Measurements from ENCODE around the gene MICU2. TPM values are rescaled to one million over a fixed set of nuclear protein-coding genes. Genes with fewer than 3 reads are reported as not detected.

MICU2 gene
- total RNA-seq, 1 experiment from 2014 or later, result 69.9 TPM

GRCh38 chr13:21573920-21574712, 29.9 kb downstream of the MICU2 start:
- H3K4me1 ChIP-seq (ENCODE audit: insufficient read depth, low read length), result peaks cover 3% of the 10 kb centered on the region; the same call in 1 of the 2 replicates
- H3K9ac ChIP-seq (ENCODE audit: low read length), result no peak overlapping the region
- H3K4me3 ChIP-seq (ENCODE audit: low read length), result no peak overlapping the region
- no TSS peak for BruUV-seq (replicated peaks)
- no peak overlapping the region for H3K4me2 ChIP-seq (ENCODE audit: low read length)
- intact Hi-C loops (cut with micrococcal nuclease), result no loop called here
- CTCF ChIA-PET, result no interaction called here
- H3K27me3 ChIP-seq (ENCODE audit: low read length), result no peaks in the 10 kb centered on the region
- no peaks in the 10 kb centered on the region for H3F3A ChIP-seq (ENCODE audit: low read length, unreplicated experiment)
- no peaks in the 10 kb centered on the region for H3K79me2 ChIP-seq (ENCODE audit: low read length)
- no peak for TF ChIP-seq EZH2phosphoT487 (IDR thresholded peaks at IDR 0.05; ENCODE audit: borderline replicate concordance, low read length)
- TF ChIP-seq EZH2 (IDR thresholded peaks at IDR 0.05; ENCODE audit: low read length, unreplicated experiment), result no peak
- TF ChIP-seq, protein P1, sequence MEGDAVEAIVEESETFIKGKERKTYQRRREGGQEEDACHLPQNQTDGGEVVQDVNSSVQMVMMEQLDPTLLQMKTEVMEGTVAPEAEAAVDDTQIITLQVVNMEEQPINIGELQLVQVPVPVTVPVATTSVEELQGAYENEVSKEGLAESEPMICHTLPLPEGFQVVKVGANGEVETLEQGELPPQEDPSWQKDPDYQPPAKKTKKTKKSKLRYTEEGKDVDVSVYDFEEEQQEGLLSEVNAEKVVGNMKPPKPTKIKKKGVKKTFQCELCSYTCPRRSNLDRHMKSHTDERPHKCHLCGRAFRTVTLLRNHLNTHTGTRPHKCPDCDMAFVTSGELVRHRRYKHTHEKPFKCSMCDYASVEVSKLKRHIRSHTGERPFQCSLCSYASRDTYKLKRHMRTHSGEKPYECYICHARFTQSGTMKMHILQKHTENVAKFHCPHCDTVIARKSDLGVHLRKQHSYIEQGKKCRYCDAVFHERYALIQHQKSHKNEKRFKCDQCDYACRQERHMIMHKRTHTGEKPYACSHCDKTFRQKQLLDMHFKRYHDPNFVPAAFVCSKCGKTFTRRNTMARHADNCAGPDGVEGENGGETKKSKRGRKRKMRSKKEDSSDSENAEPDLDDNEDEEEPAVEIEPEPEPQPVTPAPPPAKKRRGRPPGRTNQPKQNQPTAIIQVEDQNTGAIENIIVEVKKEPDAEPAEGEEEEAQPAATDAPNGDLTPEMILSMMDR (conservative IDR thresholded peaks at IDR 0.05; ENCODE audit: low read depth, low read length), result no peak
- no peak overlapping the region for H3K27ac ChIP-seq (ENCODE audit: low read length)
- H3K9me3 ChIP-seq (ENCODE audit: low read length), result no peaks in the 10 kb centered on the region
- POLR2A ChIA-PET (ENCODE audit: unreplicated experiment), result no interaction called here
- H3K36me3 ChIP-seq (ENCODE audit: low read depth, low read length), result no peaks in the 10 kb centered on the region
- no peaks in the 10 kb centered on the region for H3K9me2 ChIP-seq (replicated peaks; ENCODE audit: low read length)
- DNase-seq (no peak), ATAC-seq (no peak)
- H2AFZ ChIP-seq (ENCODE audit: low read length), result no peak overlapping the region
- H4K20me1 ChIP-seq (ENCODE audit: low read length), result no peaks in the 10 kb centered on the region

GRCh38 chr13:21569686-21570085, 34.3 kb downstream of the MICU2 start:
- H3K27ac ChIP-seq (ENCODE audit: low read length), result no peak overlapping the region
- CTCF ChIA-PET, result no interaction called here
- no peaks in the 10 kb centered on the region; the same call in 1 of the 2 replicates for H3K36me3 ChIP-seq (ENCODE audit: low read depth, low read length)
- no peaks in the 10 kb centered on the region for H3K27me3 ChIP-seq (ENCODE audit: low read length)
- intact Hi-C loops (cut with micrococcal nuclease), result no loop called here
- no peak overlapping the region for H3K9ac ChIP-seq (ENCODE audit: low read length)
- H3K4me1 ChIP-seq (ENCODE audit: insufficient read depth, low read length), result no peaks in the 10 kb centered on the region
- H3K79me2 ChIP-seq (ENCODE audit: low read length), result no peaks in the 10 kb centered on the region
- no peak for TF ChIP-seq EZH2phosphoT487 (IDR thresholded peaks at IDR 0.05; ENCODE audit: borderline replicate concordance, low read length)
- TF ChIP-seq, protein P1 (conservative IDR thresholded peaks at IDR 0.05; ENCODE audit: low read depth, low read length), result no peak
- no peak for TF ChIP-seq EZH2 (IDR thresholded peaks at IDR 0.05; ENCODE audit: low read length, unreplicated experiment)
- no peaks in the 10 kb centered on the region for H3K9me2 ChIP-seq (replicated peaks; ENCODE audit: low read length)
- BruUV-seq (replicated peaks), result no TSS peak
- H2AFZ ChIP-seq (ENCODE audit: low read length), result no peak overlapping the region
- POLR2A ChIA-PET (ENCODE audit: unreplicated experiment), result no interaction called here
- H3K4me3 ChIP-seq (ENCODE audit: low read length), result no peak overlapping the region
- no peaks in the 10 kb centered on the region for H3K9me3 ChIP-seq (ENCODE audit: low read length)
- no peak overlapping the region for H3K4me2 ChIP-seq (ENCODE audit: low read length)
- no peaks in the 10 kb centered on the region for H3F3A ChIP-seq (ENCODE audit: low read length, unreplicated experiment)
- ATAC-seq, result no peak
- no peak for DNase-seq
- no peaks in the 10 kb centered on the region for H4K20me1 ChIP-seq (ENCODE audit: low read length)

DNA sequence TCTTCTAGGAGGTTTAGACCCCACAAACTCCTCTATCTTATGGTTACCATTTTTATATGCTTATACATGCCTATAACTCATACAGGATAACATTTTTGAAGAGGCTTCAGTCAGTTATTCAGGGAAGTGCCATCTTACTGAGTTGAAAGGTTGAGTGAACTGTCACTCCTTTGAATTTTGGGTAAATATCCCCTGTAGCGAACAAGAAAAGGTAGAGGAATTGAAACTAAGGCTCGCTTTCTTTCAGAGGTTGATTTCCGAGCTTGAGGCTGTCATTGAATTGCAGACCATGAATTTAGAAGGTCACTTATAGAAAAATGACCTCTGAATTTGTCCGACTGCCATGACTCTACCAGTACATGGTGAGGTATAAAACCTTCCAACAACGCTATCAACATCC, 35.1 kb downstream of the MICU2 start:
- no TSS peak for BruUV-seq (replicated peaks)
- ATAC-seq (no peak), DNase-seq (no peak)
- TF ChIP-seq EZH2phosphoT487 (IDR thresholded peaks at IDR 0.05; ENCODE audit: borderline replicate concordance, low read length), result no peak
- TF ChIP-seq EZH2 (IDR thresholded peaks at IDR 0.05; ENCODE audit: low read length, unreplicated experiment), result no peak
- TF ChIP-seq, protein P1 (conservative IDR thresholded peaks at IDR 0.05; ENCODE audit: low read depth, low read length), result no peak
- no peak overlapping the region for H3K27ac ChIP-seq (ENCODE audit: low read length)
- CTCF ChIA-PET, result no interaction called here
- no peaks in the 10 kb centered on the region for H3K27me3 ChIP-seq (ENCODE audit: low read length)
- POLR2A ChIA-PET (ENCODE audit: unreplicated experiment), result no interaction called here
- H3K9me2 ChIP-seq (replicated peaks; ENCODE audit: low read length), result no peaks in the 10 kb centered on the region
- no peak overlapping the region for H2AFZ ChIP-seq (ENCODE audit: low read length)
- H3K36me3 ChIP-seq (ENCODE audit: low read depth, low read length), result no peaks in the 10 kb centered on the region; the same call in 1 of the 2 replicates
- no peaks in the 10 kb centered on the region for H3K9me3 ChIP-seq (ENCODE audit: low read length)
- H3K79me2 ChIP-seq (ENCODE audit: low read length), result no peaks in the 10 kb centered on the region
- intact Hi-C loops (cut with micrococcal nuclease), result no loop called here
- no peak overlapping the region for H3K4me3 ChIP-seq (ENCODE audit: low read length)
- H3K4me1 ChIP-seq (ENCODE audit: insufficient read depth, low read length), result no peaks in the 10 kb centered on the region
- no peak overlapping the region for H3K4me2 ChIP-seq (ENCODE audit: low read length)
- no peaks in the 10 kb centered on the region for H4K20me1 ChIP-seq (ENCODE audit: low read length)
- H3F3A ChIP-seq (ENCODE audit: low read length, unreplicated experiment), result no peaks in the 10 kb centered on the region
- no peak overlapping the region for H3K9ac ChIP-seq (ENCODE audit: low read length)
